A549 treated with ZK216348 at 1 μM for 4 hours (cell line): ENCODE data around the gene USP48. TPM values are rescaled to one million over a fixed set of nuclear protein-coding genes. Genes with fewer than 3 reads are reported as not detected.

Experiments
- total RNA-seq: library from RNA; stranded (reverse); fragments of 200-300 nt; extraction: Qiagen RNA extraction; gene quantifications from 5 replicates; pipeline ENCODE4 v1.2.3, GENCODE V29; 2022; ENCODE audit warnings: low read depth

The USP48 gene
- total RNA-seq: 17.3 to 18.9 TPM (median 18.0 TPM) in 5 replicates

GRCh38 chr1:21782868-21783678, at the start of gene USP48:
USP48 (minus strand) TSS chr1:21783149; CDS start chr1:21782957, 192 bp downstream.

GRCh38 chr1:21811875-21812305, 28.9 kb upstream of the USP48 start, which contains the start of gene LDLRAD2:
LDLRAD2 (plus strand) TSS chr1:21812265; CDS start chr1:21812452, 187 bp downstream.

GRCh38 chr1:21669258-21670058, 113.5 kb downstream of the USP48 start, which contains the start of gene RAP1GAP:
RAP1GAP (minus strand) TSS chr1:21669357; CDS start chr1:21620032, 49,325 bp downstream.

Other genes with a start within 250 kb of the USP48 start
- 7.1 to 13.2 TPM (median 12.7 TPM) in 5 replicates for gene RAP1GAP, start 113.8 kb downstream of the USP48 start, total RNA-seq
- gene LDLRAD2, start 29.1 kb upstream of the USP48 start, total RNA-seq: 0.05 to 0.06 TPM in 2 of 5 replicates, not detected in the others
- 34.8 to 81.3 TPM (median 65.2 TPM) in 5 replicates for gene HSPG2, start 154.2 kb upstream of the USP48 start, total RNA-seq
- gene CELA3B, start 193.9 kb upstream of the USP48 start, total RNA-seq: not detected in 5 replicates
- gene CELA3A, start 218.5 kb upstream of the USP48 start, total RNA-seq: not detected in 5 replicates